Cardiac muscle cell (in vitro differentiated cells and primary cell): ENCODE results near the gene IL5RA. TPM values are rescaled to one million over a fixed set of nuclear protein-coding genes. Genes with fewer than 3 reads are reported as not detected.

Experiments
- DNase-seq, 2 donors: peaks; one replicate each; pipeline versions ENCODE4 v3.0.0 to v3.0.0-alpha.2; 2010 to 2017; ENCODE audit warnings: low read depth in 1 of 2, low spot score in 1 of 2
- H3K27ac ChIP-seq: fragments of 200-600 bp; sonication (generic); 2 replicates; pipeline ENCODE4 v1.5.1; 2016
- H3K27me3 ChIP-seq: fragments of 200-600 bp; sonication (generic); 2 replicates; pipeline ENCODE4 v1.6.0; 2016; ENCODE audit warnings: control low read depth
- H3K36me3 ChIP-seq: fragments of 200-600 bp; sonication (generic); 2 replicates; pipeline ENCODE4 v1.5.1; 2016; ENCODE audit warnings: control low read depth
- H3K4me1 ChIP-seq: fragments of 200-600 bp; sonication (generic); 2 replicates; pipeline ENCODE4 v1.8.1; 2017; ENCODE audit warnings: low read depth, mild to moderate bottlenecking, mixed run types
- H3K4me3 ChIP-seq: fragments of 200-600 bp; sonication (generic); 2 replicates; pipeline ENCODE4 v1.5.1; 2016; ENCODE audit warnings: mild to moderate bottlenecking
- H3K9me3 ChIP-seq: fragments of 200-600 bp; sonication (generic); 2 replicates; pipeline ENCODE4 v1.5.1; 2017; ENCODE audit warnings: low read depth, mild to moderate bottlenecking, control low read depth
- CTCF ChIP-seq: IDR thresholded peaks from 2 replicates; pipeline ENCODE4 v1.5.1; 2012; ENCODE audit warnings: low read depth, mild to moderate bottlenecking, low read length
- polyA plus RNA-seq: library from polyadenylated mRNA; unstranded; fragments of >200 nt; fragmentation: Nextera tagmentation; extraction: Ambion mirVana; gene quantifications from 2 replicates; pipeline ENCODE4 v1.2.1, GENCODE V29; 2016
- total RNA-seq: library from RNA; depleted of rRNA; stranded (reverse); fragments of >200 nt; gene quantifications from 2 replicates; pipeline ENCODE4 v1.2.3, GENCODE V29; 2016

The IL5RA gene
- total and polyA plus RNA-seq, 2 experiments from 2014 or later = not detected

- H3K27me3 ChIP-seq = no peaks in the 10 kb centered on the region
- no peak overlapping the region for H3K27ac ChIP-seq
- H3K4me3 ChIP-seq = no peak overlapping the region
- no peaks in the 10 kb centered on the region for H3K9me3 ChIP-seq
- TF ChIP-seq CTCF = no peak
- DNase-seq = no peak
- no peaks in the 10 kb centered on the region for H3K4me1 ChIP-seq
- H3K36me3 ChIP-seq = no peaks in the 10 kb centered on the region
These were observed 24.4 kb downstream of the IL5RA start for GRCh38 chr3:3085782-3086181.

- H3K4me1 ChIP-seq = no peaks in the 10 kb centered on the region
- no peak for DNase-seq
- no peaks in the 10 kb centered on the region for H3K9me3 ChIP-seq
- H3K4me3 ChIP-seq = no peak overlapping the region
- no peak overlapping the region for H3K27ac ChIP-seq
- TF ChIP-seq CTCF = no peak
- H3K36me3 ChIP-seq = no peaks in the 10 kb centered on the region
- no peaks in the 10 kb centered on the region for H3K27me3 ChIP-seq
These were observed 25.3 kb downstream of the IL5RA start for GRCh38 chr3:3084890-3085289.

GRCh38 chr3:3082234-3082924, 27.8 kb downstream of the IL5RA start:
- no peak for TF ChIP-seq CTCF
- no peaks in the 10 kb centered on the region for H3K27me3 ChIP-seq

GRCh38 chr3:3081381-3082233, 28.6 kb downstream of the IL5RA start:
- Histone ChIP-seq H3K27me3 (no peaks in the 10 kb centered on the region), H3K36me3 (no peaks in the 10 kb centered on the region), H3K27ac (no peak overlapping the region), H3K9me3 (no peaks in the 10 kb centered on the region), H3K4me1 (no peaks in the 10 kb centered on the region), H3K4me3 (no peak overlapping the region)
- DNase-seq = no peak
- no peak for TF ChIP-seq CTCF

More at GRCh38 chr3:3082234-3082924, 27.8 kb downstream of the IL5RA start:
- Histone ChIP-seq H3K4me3 (no peak overlapping the region), H3K27ac (no peak overlapping the region), H3K4me1 (no peaks in the 10 kb centered on the region), H3K9me3 (no peaks in the 10 kb centered on the region), H3K36me3 (no peaks in the 10 kb centered on the region)
- no peak for DNase-seq

GRCh38 chr3:3080309-3080708, 29.9 kb downstream of the IL5RA start:
- H3K27ac ChIP-seq = no peak overlapping the region
- H3K9me3 ChIP-seq = no peaks in the 10 kb centered on the region
- H3K4me1 ChIP-seq = peaks cover 5% of the 10 kb centered on the region
- no peak overlapping the region for H3K4me3 ChIP-seq
- DNase-seq = peak in 1 of 2 donors; percentile 10
- TF ChIP-seq CTCF = no peak
- H3K27me3 ChIP-seq = no peaks in the 10 kb centered on the region
- no peaks in the 10 kb centered on the region for H3K36me3 ChIP-seq
